Measurements from ENCODE around the gene MKLN1. TPM values are rescaled to one million over a fixed set of nuclear protein-coding genes. Genes with fewer than 3 reads are reported as not detected.
"Not testable (repeated sequence)": the region's sequence is repeated elsewhere in the genome, so short reads cannot be mapped to it uniquely, and the experiment has no call there.

MKLN1 gene
- total RNA-seq, 1 donor from 2014 or later = 20.0 TPM

- FAIRE-seq (no peak), DNase-seq (ENCODE audit: low read depth) (no peak)
- TF ChIP-seq CTCF (IDR thresholded peaks at IDR 0.05; ENCODE audit: insufficient read depth, low read length, severe bottlenecking) = no peak
- Histone ChIP-seq H3K36me3 (ENCODE audit: control insufficient read depth, insufficient read depth, low read length) (no peaks in the 10 kb centered on the region), H3K27me3 (ENCODE audit: control insufficient read depth, insufficient read depth, low read length) (no peaks in the 10 kb centered on the region), H3K4me3 (ENCODE audit: low read depth, low read length) (no peak overlapping the region)
Measured at GRCh38 chr7:131305152-131305551, 22.5 kb upstream of the MKLN1 start.

- FAIRE-seq; DNase-seq (ENCODE audit: low read depth); H3K27me3 ChIP-seq (ENCODE audit: control insufficient read depth, insufficient read depth, low read length); H3K36me3 ChIP-seq (ENCODE audit: control insufficient read depth, insufficient read depth, low read length); H3K4me3 ChIP-seq (ENCODE audit: low read depth, low read length): not testable (repeated sequence)
Measured at GRCh38 chr7:131306041-131306440, 21.6 kb upstream of the MKLN1 start.

GRCh38 chr7:131306777-131307176, 20.9 kb upstream of the MKLN1 start:
- TF ChIP-seq CTCF (IDR thresholded peaks at IDR 0.05; ENCODE audit: insufficient read depth, low read length, severe bottlenecking) = no peak
- FAIRE-seq (no peak), DNase-seq (ENCODE audit: low read depth) (no peak)
- H3K36me3 ChIP-seq (ENCODE audit: control insufficient read depth, insufficient read depth, low read length) = no peaks in the 10 kb centered on the region
- H3K27me3 ChIP-seq (ENCODE audit: control insufficient read depth, insufficient read depth, low read length) = no peaks in the 10 kb centered on the region
- no peak overlapping the region for H3K4me3 ChIP-seq (ENCODE audit: low read depth, low read length)

- no peak for FAIRE-seq
- H3K27me3 ChIP-seq (ENCODE audit: control insufficient read depth, insufficient read depth, low read length) = no peaks in the 10 kb centered on the region
- TF ChIP-seq CTCF (IDR thresholded peaks at IDR 0.05; ENCODE audit: insufficient read depth, low read length, severe bottlenecking) = no peak
- no peaks in the 10 kb centered on the region for H3K36me3 ChIP-seq (ENCODE audit: control insufficient read depth, insufficient read depth, low read length)
- DNase-seq (ENCODE audit: low read depth) = no peak
- no peak overlapping the region for H3K4me3 ChIP-seq (ENCODE audit: low read depth, low read length)
Measured at GRCh38 chr7:131307627-131308026, 20.0 kb upstream of the MKLN1 start.

GRCh38 chr7:131312838-131313237, 14.8 kb upstream of the MKLN1 start:
- FAIRE-seq = no peak
- no peak for TF ChIP-seq CTCF (IDR thresholded peaks at IDR 0.05; ENCODE audit: insufficient read depth, low read length, severe bottlenecking)
- H3K36me3 ChIP-seq (ENCODE audit: control insufficient read depth, insufficient read depth, low read length) = no peaks in the 10 kb centered on the region

GRCh38 chr7:131320603-131321002, 7.1 kb upstream of the MKLN1 start:
- TF ChIP-seq CTCF (IDR thresholded peaks at IDR 0.05; ENCODE audit: insufficient read depth, low read length, severe bottlenecking) = no peak
- Histone ChIP-seq H3K4me3 (ENCODE audit: low read depth, low read length) (no peak overlapping the region), H3K36me3 (ENCODE audit: control insufficient read depth, insufficient read depth, low read length) (no peaks in the 10 kb centered on the region), H3K27me3 (ENCODE audit: control insufficient read depth, insufficient read depth, low read length) (no peaks in the 10 kb centered on the region)
- no peak for FAIRE-seq
- DNase-seq (ENCODE audit: low read depth) = no peak

More at GRCh38 chr7:131312838-131313237, 14.8 kb upstream of the MKLN1 start:
- Histone ChIP-seq H3K27me3 (ENCODE audit: control insufficient read depth, insufficient read depth, low read length) (no peaks in the 10 kb centered on the region), H3K4me3 (ENCODE audit: low read depth, low read length) (no peak overlapping the region)
- no peak for DNase-seq (ENCODE audit: low read depth)

All from bronchial epithelial cell (primary cell).